CD14-positive monocyte (primary cell): Measurements from ENCODE around the gene SPATA46. TPM values are rescaled to one million over a fixed set of nuclear protein-coding genes. Genes with fewer than 3 reads are reported as not detected.

ENCODE experiments used
- DNase-seq, 3 donors: peaks; one replicate each; pipeline ENCODE4 v3.0.0-alpha.2; 2011 to 2022
- H2AFZ ChIP-seq: 2 replicates; pipeline ENCODE4 v1.6.0; 2012; ENCODE audit warnings: mild to moderate bottlenecking, low read depth, low read length, inconsistent platforms; ENCODE audit not compliant: insufficient read depth, poor library complexity, severe bottlenecking
- H3K27ac ChIP-seq, 2 donors: 1 replicate in 1 of 2; 2 replicates in 1 of 2; pipeline ENCODE4 v1.5.1; 2012 to 2013; ENCODE audit warnings: low read length in 2 of 2, control low read depth in 1 of 2, inconsistent platforms in 1 of 2, low read depth in 1 of 2, mild to moderate bottlenecking in 1 of 2
- H3K27me3 ChIP-seq, 2 donors: one replicate each; pipeline versions ENCODE4 v1.6.0 to v1.6.1; 2011 to 2013; ENCODE audit warnings: low read length in 2 of 2; ENCODE audit not compliant: control insufficient read depth in 2 of 2, insufficient read depth in 2 of 2
- H3K36me3 ChIP-seq, 2 donors: replicated peaks in 1 of 2; 1 replicate in 1 of 2; 2 replicates in 1 of 2; pipeline versions ENCODE4 v1.5.1 to v1.6.1; 2012 to 2013; ENCODE audit warnings: low read length in 2 of 2, control low read depth in 1 of 2, inconsistent platforms in 1 of 2, mild to moderate bottlenecking in 1 of 2; ENCODE audit not compliant: insufficient read depth in 2 of 2, control insufficient read depth in 1 of 2
- H3K4me1 ChIP-seq, 2 donors: 1 replicate in 1 of 2; 2 replicates in 1 of 2; pipeline versions ENCODE4 v1.5.1 to v1.6.1; 2012 to 2013; ENCODE audit warnings: low read length in 2 of 2, control low read depth in 1 of 2, inconsistent platforms in 1 of 2, mild to moderate bottlenecking in 1 of 2, moderate library complexity in 1 of 2; ENCODE audit not compliant: insufficient read depth in 2 of 2, control insufficient read depth in 1 of 2
- H3K4me2 ChIP-seq: replicated peaks from 2 replicates; pipeline ENCODE3; 2012; ENCODE audit warnings: low read length, moderate library complexity, mild to moderate bottlenecking; ENCODE audit not compliant: poor library complexity, severe bottlenecking; ENCODE audit errors: extremely low read depth
- H3K4me3 ChIP-seq, 3 experiments: fragments of 200-600 bp in 1 of 3; sonication (generic) in 1 of 3; replicated peaks in 1 of 3; 1 replicate in 2 of 3; 2 replicates in 1 of 3; pipeline ENCODE4 v1.5.1; 2011 to 2013; ENCODE audit warnings: low read length in 3 of 3, mild to moderate bottlenecking in 3 of 3, control low read depth in 2 of 3, low read depth in 2 of 3, inconsistent platforms in 1 of 3, moderate library complexity in 1 of 3
- H3K79me2 ChIP-seq: 2 replicates; pipeline ENCODE4 v1.6.0; 2012; ENCODE audit warnings: mild to moderate bottlenecking, control low read depth, inconsistent platforms, low read length, moderate library complexity; ENCODE audit not compliant: insufficient read depth
- H3K9ac ChIP-seq: 2 replicates; pipeline ENCODE4 v1.6.0; 2017; ENCODE audit warnings: low read length, mild to moderate bottlenecking; ENCODE audit not compliant: insufficient read depth, poor library complexity, severe bottlenecking
- H3K9me3 ChIP-seq, 2 donors: replicated peaks in 1 of 2; 1 replicate in 1 of 2; 2 replicates in 1 of 2; pipeline versions ENCODE4 v1.5.1 to v1.6.1; 2012 to 2013; ENCODE audit warnings: low read length in 2 of 2, control low read depth in 1 of 2; ENCODE audit not compliant: control insufficient read depth in 1 of 2, insufficient read depth in 1 of 2
- H4K20me1 ChIP-seq: 2 replicates; pipeline ENCODE4 v1.6.0; 2012; ENCODE audit warnings: mild to moderate bottlenecking, low read length, control low read depth, moderate library complexity; ENCODE audit not compliant: insufficient read depth
- H3K27ac Mint-ChIP-seq, 7 donors: one replicate each; pipeline ENCODE4 v1.8.0; 2020; ENCODE audit warnings: mild to moderate bottlenecking in 7 of 7, mixed read lengths in 7 of 7, moderate library complexity in 6 of 7, inconsistent platforms in 2 of 7
- H3K27me3 Mint-ChIP-seq, 3 donors: one replicate each; pipeline ENCODE4 v1.8.0; 2021 to 2022; ENCODE audit warnings: low read depth in 3 of 3, mild to moderate bottlenecking in 3 of 3, mixed read lengths in 3 of 3, moderate library complexity in 3 of 3, inconsistent platforms in 1 of 3
- H3K36me3 Mint-ChIP-seq, 2 donors: one replicate each; pipeline ENCODE4 v1.8.0; 2020; ENCODE audit warnings: mixed read lengths in 2 of 2, inconsistent platforms in 1 of 2, mild to moderate bottlenecking in 1 of 2
- H3K4me1 Mint-ChIP-seq: one replicate; pipeline ENCODE4 v1.8.0; 2020; ENCODE audit warnings: mild to moderate bottlenecking, mixed read lengths
- H3K4me3 Mint-ChIP-seq, 2 donors: one replicate each; pipeline ENCODE4 v1.8.0; 2020; ENCODE audit warnings: mild to moderate bottlenecking in 2 of 2, mixed read lengths in 2 of 2, moderate library complexity in 1 of 2
- H3K9me3 Mint-ChIP-seq, 7 donors: one replicate each; pipeline ENCODE4 v1.8.0; 2020 to 2022; ENCODE audit warnings: mixed read lengths in 7 of 7, mild to moderate bottlenecking in 6 of 7, moderate library complexity in 6 of 7, inconsistent platforms in 2 of 7
- WGBS: methylation state at CpG from one replicate; pipeline ENCODE4 v1.1.5; 2013; ENCODE audit warnings: missing lambda C conversion rate; ENCODE audit not compliant: insufficient coverage; 5-methylcytosine and 5-hydroxymethylcytosine counted together
- intact Hi-C, 2 donors: fragments of 100-400 bp; cut with micrococcal nuclease; formaldehyde crosslinking; loops; one replicate each; pipeline versions ENCODE4 v1.15.0 to v1.15.1; 2023
- polyA plus RNA-seq, 3 donors: library from polyadenylated mRNA; depleted of rRNA in 1 of 3; unstranded in 2 of 3; stranded (reverse) in 1 of 3; fragments of 300-500 nt in 2 of 3; fragments of >200 nt in 1 of 3; fragmentation: Illumina TruSeq in 2 of 3; gene quantifications; 1 replicate in 2 of 3; 2 replicates in 1 of 3; pipeline ENCODE4 v1.2.3, GENCODE V29; 2012 to 2021
- TF ChIP-seq, protein P1 (sequence below): fragments of 200-600 bp; IDR thresholded peaks from one replicate; pipeline ENCODE4 v1.8.0; 2022; ENCODE audit warnings: antibody characterized with exemption, mild to moderate bottlenecking

Gene SPATA46
- polyA plus RNA-seq, 3 donors, result not detected

DNA sequence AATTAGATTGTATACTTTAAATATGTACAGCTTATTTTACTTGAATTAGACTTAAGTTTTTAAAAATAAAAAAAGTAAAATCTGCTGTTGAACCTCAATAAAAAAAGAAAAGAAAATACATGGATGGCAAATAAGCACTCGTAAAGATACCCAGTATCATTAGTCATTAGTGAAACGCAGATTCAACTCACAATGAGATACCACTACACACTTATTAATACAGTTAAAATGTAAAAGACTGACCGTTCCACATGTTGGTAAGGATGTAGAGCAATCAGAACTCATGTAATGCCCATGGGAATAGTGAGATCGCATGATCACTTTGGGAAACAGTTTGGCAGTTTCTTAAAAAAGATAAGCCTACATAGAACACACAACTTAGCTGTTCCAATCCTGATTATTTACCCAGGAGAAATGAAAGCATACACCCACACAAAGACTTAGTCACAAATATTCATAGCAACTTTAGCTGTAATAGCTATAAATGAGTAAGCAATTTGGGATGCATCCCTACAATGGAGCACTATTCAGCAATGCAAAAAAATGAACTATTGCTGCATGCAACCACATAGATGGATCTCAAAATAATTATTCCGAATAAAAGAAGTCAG is 28.0 kb upstream of the SPATA46 start:
- H3K4me2 ChIP-seq, result no peak overlapping the region
- no peaks in the 10 kb centered on the region for H3K9me3 ChIP-seq
- no peak overlapping the region for H2AFZ ChIP-seq
- no peak overlapping the region for H3K4me3 ChIP-seq
- H3K4me3 Mint-ChIP-seq, result no peak overlapping the region
- no peaks in the 10 kb centered on the region for H3K4me1 ChIP-seq
- TF ChIP-seq, protein P1, sequence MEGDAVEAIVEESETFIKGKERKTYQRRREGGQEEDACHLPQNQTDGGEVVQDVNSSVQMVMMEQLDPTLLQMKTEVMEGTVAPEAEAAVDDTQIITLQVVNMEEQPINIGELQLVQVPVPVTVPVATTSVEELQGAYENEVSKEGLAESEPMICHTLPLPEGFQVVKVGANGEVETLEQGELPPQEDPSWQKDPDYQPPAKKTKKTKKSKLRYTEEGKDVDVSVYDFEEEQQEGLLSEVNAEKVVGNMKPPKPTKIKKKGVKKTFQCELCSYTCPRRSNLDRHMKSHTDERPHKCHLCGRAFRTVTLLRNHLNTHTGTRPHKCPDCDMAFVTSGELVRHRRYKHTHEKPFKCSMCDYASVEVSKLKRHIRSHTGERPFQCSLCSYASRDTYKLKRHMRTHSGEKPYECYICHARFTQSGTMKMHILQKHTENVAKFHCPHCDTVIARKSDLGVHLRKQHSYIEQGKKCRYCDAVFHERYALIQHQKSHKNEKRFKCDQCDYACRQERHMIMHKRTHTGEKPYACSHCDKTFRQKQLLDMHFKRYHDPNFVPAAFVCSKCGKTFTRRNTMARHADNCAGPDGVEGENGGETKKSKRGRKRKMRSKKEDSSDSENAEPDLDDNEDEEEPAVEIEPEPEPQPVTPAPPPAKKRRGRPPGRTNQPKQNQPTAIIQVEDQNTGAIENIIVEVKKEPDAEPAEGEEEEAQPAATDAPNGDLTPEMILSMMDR, result no peak
- no peaks in the 10 kb centered on the region for H3K36me3 Mint-ChIP-seq
- H3K36me3 ChIP-seq, result no peaks in the 10 kb centered on the region
- no peaks in the 10 kb centered on the region for H4K20me1 ChIP-seq
- intact Hi-C loops, result no loop called here
- no peaks in the 10 kb centered on the region for H3K9me3 Mint-ChIP-seq
- no peak overlapping the region for H3K27ac Mint-ChIP-seq
- no CpG with 5 or more reads among the region's 5 CpGs for WGBS
- no peak overlapping the region for H3K9ac ChIP-seq
- no peaks in the 10 kb centered on the region for H3K79me2 ChIP-seq
- DNase-seq, result no peak
- H3K27ac ChIP-seq, result no peak overlapping the region
- no peaks in the 10 kb centered on the region for H3K27me3 ChIP-seq
- H3K4me1 Mint-ChIP-seq, result no peaks in the 10 kb centered on the region
- peaks cover under 1 to 3% (median 1%) of the 10 kb centered on the region in 3 donors for H3K27me3 Mint-ChIP-seq

DNA sequence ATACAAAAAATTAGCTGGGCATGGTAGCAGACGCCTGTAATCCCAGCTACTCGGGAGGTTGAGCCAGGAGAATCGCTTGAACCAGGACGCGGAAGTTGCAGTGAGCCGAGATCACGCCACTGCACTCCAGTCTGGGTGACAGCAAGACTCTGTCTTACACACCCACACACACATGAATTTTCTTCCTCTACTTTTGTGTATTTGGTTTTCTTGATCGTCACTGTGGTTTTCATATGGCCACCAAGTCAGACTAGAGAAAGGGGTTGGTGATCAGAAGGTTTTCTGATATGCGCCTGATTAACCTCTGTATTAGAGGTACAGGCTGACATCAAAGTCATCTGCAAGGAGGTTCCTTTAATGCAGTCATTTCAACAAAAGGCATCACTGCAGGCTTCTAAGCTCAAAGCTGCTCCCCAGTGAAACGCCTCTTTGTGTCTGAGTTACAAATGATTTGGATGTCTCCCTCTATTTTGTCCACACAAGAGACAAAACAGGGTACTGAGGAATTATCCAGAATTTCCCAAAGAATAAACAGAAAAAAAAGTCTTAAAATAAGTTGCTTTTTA is 24.2 kb upstream of the SPATA46 start:
- Histone ChIP-seq H3K79me2 (no peaks in the 10 kb centered on the region), H4K20me1 (no peaks in the 10 kb centered on the region), H3K27me3 (peaks cover 4 to 6% of the 10 kb centered on the region in 2 donors), H2AFZ (no peak overlapping the region), H3K36me3 (no peaks in the 10 kb centered on the region), H3K4me1 (no peaks in the 10 kb centered on the region), H3K9me3 (no peaks in the 10 kb centered on the region), H3K4me2 (no peak overlapping the region), H3K27ac (no peak overlapping the region), H3K4me3 (no peak overlapping the region), H3K9ac (no peak overlapping the region)
- intact Hi-C loops, result no loop called here
- Mint-ChIP-seq H3K4me3 (no peak overlapping the region), H3K36me3 (no peaks in the 10 kb centered on the region), H3K27me3 (peaks cover 7 to 29% (median 18%) of the 10 kb centered on the region in 3 donors), H3K9me3 (no peaks in the 10 kb centered on the region), H3K4me1 (peaks cover 4% of the 10 kb centered on the region), H3K27ac (no peak overlapping the region)
- 94% methylated on average over 8 of the region's 10 CpGs for WGBS
- TF ChIP-seq, protein P1, result no peak
- no peak for DNase-seq
